ENCODE results near the gene FAM83F.

FAM83F gene

DNA sequence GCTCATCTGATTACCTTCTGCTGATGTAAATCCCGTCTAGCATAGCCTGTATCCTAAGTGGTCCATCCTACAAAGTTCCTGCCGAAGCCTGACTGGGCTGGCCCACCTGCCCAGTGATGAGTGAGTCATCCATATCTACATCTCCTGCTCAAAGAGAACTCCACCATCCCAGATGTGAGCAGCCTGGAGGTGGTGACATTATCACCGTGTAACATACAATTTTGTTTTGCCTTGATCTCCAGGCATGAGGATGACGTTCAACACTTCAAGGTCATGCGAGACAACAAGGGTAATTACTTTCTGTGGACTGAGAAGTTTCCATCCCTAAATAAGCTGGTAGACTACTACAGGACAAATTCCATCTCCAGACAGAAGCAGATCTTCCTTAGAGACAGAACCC is 29.0 kb upstream of the FAM83F start:
- DNase-seq (ENCODE audit: extremely low read depth in 1 of 2, low read depth in 1 of 2): no peak

- DNase-seq (ENCODE audit: extremely low read depth in 1 of 2, low read depth in 1 of 2): no peak
Measured at GRCh38 chr22:39966470-39966869, 28.3 kb upstream of the FAM83F start.

GRCh38 chr22:39967103-39967829 is 27.5 kb upstream of the FAM83F start:
- no peak for DNase-seq (ENCODE audit: extremely low read depth in 1 of 2, low read depth in 1 of 2)

DNA sequence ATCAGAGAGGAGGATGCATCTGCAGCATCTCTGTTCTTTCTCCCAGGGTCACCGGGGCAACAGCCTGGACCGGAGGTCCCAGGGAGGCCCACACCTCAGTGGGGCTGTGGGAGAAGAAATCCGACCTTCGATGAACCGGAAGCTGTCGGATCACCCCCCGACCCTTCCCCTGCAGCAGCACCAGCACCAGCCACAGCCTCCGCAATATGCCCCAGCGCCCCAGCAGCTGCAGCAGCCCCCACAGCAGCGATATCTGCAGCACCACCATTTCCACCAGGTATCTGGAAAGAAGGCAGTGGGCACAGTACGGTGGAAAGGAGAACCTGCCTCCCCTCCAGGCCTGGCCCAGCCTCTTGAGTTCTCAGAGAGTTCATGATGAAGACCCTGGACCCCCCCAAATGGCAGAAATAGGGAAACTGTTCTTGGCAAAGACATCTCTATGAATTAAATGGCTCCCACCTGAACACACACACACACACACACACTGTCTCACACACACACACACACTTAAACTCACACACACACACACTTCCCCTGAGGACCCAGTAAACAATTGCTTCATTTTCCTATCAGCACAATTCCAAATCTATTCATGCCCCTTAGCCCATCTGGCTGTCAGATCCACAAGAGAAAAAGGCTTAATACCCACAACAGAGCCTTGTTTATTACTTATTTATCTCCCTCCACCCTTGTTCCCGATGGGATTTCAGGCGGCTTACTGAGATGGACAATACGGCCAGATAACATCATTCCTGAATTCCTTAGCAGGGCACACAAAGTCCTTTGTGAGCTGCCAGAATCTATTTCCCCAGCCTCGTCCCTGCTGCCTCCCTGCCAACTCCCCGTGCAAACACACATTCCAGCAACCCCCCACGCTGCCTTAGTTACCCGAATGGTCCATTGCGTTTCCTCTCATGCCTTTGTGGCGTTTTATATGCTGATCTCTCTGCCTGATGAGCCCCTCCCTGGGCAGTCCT is 26.5 kb upstream of the FAM83F start:
- DNase-seq (ENCODE audit: extremely low read depth in 1 of 2, low read depth in 1 of 2): no peak

DNA sequence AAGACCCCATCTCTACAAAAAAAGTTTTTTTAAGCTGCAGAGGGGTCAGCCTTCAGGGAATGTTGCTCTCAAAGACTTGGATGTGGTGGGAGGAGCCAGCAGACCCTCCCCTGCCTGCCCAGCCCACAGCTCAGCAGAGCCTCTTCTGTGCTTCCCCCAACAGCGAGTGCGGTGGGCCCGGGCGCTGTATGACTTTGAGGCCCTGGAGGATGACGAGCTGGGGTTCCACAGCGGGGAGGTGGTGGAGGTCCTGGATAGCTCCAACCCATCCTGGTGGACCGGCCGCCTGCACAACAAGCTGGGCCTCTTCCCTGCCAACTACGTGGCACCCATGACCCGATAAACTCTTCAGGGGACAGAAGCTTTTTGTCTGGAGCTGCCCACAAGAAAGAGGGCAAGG is 24.0 kb upstream of the FAM83F start:
- DNase-seq (ENCODE audit: extremely low read depth in 1 of 2, low read depth in 1 of 2): no peak

GRCh38 chr22:39972641-39973040 is 22.1 kb upstream of the FAM83F start:
- DNase-seq (ENCODE audit: extremely low read depth in 1 of 2, low read depth in 1 of 2): no peak

- DNase-seq (ENCODE audit: extremely low read depth in 1 of 2, low read depth in 1 of 2): no peak
Measured at GRCh38 chr22:39973656-39974055, 21.1 kb upstream of the FAM83F start.

DNA sequence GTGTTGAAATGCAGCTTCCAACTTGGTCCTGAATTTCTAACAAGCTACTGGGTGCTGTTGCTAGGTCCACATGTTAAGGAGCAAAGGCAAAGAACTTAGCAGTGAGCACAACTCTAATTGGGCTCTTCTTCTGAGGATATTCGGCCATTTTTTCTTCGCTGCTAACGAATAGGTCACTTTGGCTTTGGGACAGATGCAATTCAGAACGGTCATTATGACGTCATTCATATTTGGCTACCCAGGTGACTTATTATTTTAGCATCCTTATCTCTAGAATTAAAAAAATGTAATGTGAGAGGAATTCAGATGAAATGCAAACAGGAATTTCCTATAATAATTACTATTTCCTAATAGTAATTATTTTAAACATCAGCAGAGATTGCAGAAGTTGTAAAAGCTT is 20.7 kb upstream of the FAM83F start:
- DNase-seq (ENCODE audit: extremely low read depth in 1 of 2, low read depth in 1 of 2): no peak

DNA sequence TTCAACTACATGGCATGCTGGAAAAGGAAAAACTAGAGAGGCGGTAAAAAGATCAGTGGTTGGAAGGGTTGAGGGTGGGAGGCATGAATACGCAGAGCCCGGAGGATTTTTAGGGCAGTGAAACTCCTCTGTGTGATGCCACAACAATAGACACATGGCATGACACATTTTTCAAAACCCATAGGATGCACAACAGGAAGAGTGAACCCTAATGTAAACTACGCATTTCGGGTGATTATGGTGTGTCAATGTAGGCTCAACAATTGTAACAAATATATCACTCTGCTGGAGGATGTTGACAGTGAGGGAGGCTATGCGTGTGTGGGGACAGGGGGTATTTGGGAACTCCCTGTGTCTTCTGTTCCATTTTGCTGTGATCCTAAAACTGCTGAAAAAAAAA is 15.7 kb upstream of the FAM83F start:
- DNase-seq (ENCODE audit: extremely low read depth in 1 of 2, low read depth in 1 of 2): no peak

- DNase-seq (ENCODE audit: extremely low read depth in 1 of 2, low read depth in 1 of 2): no peak
Measured at GRCh38 chr22:39979458-39979857, 15.3 kb upstream of the FAM83F start.

- DNase-seq (ENCODE audit: extremely low read depth in 1 of 2, low read depth in 1 of 2): no peak
Measured at GRCh38 chr22:39980596-39980995, 14.2 kb upstream of the FAM83F start.

GRCh38 chr22:39983346-39983745 is 11.4 kb upstream of the FAM83F start:
- no peak for DNase-seq (ENCODE audit: extremely low read depth in 1 of 2, low read depth in 1 of 2)

DNA sequence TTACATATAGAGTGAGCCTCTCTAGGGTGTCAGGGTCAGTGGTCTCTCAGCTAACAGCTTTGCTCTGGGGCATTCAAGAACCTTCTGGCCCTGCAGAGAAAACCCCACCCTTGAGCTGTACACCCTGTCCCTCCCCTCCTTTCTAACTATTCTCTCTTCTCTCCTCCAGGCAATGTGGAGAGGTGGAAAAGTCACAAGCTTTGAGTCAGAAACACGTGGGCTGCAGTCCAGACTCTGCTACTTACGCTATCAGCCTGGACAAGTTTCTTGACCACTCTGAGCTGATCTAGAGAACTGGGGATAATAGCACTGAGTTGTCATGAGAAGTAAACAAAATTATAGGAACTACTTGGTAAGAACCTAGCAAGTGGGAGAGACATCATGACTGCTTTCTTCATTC is 10.7 kb upstream of the FAM83F start:
- DNase-seq (ENCODE audit: extremely low read depth in 1 of 2, low read depth in 1 of 2): no peak

DNA sequence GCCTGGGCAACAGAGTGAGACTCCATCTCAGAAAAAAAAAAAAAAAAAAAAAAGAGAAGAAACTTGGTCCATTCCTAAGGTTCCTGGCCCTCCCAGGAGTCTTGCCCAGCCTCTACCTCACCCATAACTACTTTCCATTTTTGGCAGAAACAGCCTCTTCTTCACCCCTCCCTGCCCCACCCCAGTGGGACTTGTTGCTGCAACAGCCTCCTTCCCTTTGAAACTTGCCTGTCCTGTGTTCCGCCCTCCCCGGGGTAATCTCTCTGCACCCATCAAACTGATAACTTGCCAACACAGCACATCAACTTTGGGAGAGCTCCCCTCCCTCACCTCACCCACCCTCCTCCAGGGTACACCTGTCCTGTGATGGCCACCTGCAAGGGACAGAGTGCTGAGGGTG is 10.0 kb upstream of the FAM83F start:
- DNase-seq (ENCODE audit: extremely low read depth in 1 of 2, low read depth in 1 of 2): no peak

GRCh38 chr22:39985383-39986035 is 9.2 kb upstream of the FAM83F start:
- DNase-seq (ENCODE audit: extremely low read depth in 1 of 2, low read depth in 1 of 2): no peak

- no peak for DNase-seq (ENCODE audit: extremely low read depth in 1 of 2, low read depth in 1 of 2)
Measured at GRCh38 chr22:39988386-39989114, 6.2 kb upstream of the FAM83F start.

- no peak for DNase-seq (ENCODE audit: extremely low read depth in 1 of 2, low read depth in 1 of 2)
Measured at GRCh38 chr22:39989633-39990032, 5.1 kb upstream of the FAM83F start.

- no peak for DNase-seq (ENCODE audit: extremely low read depth in 1 of 2, low read depth in 1 of 2)
Measured at GRCh38 chr22:39990686-39991085, 4.1 kb upstream of the FAM83F start.

DNA sequence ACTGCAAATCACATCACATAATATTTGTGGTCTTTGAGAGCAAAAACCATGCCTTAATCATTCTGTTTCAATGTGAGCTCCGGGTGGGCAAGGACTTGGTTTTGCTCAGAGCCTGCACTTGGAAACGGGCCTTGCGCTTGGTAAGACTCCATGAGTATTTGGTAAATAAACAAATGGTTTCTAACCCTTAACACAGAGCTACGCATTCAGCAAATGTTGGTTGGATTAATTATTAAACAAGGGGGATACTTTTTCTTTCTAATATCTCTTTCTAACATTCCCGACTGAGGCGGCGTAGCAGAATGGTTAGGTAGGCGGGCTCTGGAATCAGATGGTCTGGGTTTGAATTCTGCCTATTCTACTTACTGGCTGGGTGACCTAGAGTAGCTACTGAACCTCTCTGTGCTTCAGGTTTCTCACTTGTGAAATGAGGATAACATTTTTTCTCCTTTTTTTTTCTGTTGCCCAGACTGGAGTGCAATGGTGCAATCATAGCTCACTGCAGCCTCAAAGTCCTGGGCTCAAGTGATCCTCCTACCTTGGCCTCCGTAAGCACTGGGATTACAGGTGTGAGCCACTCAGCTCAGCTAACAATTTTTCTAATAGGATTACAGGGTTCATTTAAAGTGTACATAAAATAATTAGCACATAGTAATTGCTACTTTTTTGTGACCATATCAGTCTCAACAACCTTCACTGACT is 3.4 kb upstream of the FAM83F start:
- DNase-seq (ENCODE audit: extremely low read depth in 1 of 2, low read depth in 1 of 2): no peak

- DNase-seq (ENCODE audit: extremely low read depth in 1 of 2, low read depth in 1 of 2): no peak
Measured at GRCh38 chr22:39992088-39992826, 2.5 kb upstream of the FAM83F start.

Measured in activated CD8-positive, alpha-beta memory T cell treated with anti-CD3 and anti-CD28 coated beads for 1 hour (primary cell).